ENCODE data around the gene CCDC9B.

CCDC9B gene

DNA sequence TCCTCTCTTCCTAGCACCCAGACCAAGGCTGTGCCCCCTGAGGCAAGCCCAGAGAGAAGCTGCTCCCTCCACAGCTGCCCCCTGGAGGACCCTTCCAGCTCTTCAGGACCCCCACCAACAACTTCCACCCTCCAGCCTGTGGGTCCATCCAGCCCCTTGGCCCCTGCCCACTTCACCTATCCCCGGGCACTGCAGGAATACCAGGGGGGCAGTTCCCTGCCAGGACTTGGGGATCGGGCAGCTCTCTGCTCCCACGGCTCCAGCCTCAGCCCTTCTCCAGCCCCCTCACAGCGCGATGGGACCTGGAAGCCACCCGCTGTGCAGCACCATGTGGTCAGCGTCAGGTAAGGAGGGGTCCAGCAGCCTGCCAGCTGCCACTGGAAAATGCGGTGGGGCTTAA, 22.9 kb upstream of the CCDC9B start:
- H3K36me3 ChIP-seq (ENCODE audit: control insufficient read depth, insufficient read depth, low read length, severe bottlenecking), result no peaks in the 10 kb centered on the region
- no peaks in the 10 kb centered on the region for H3K9me3 ChIP-seq (ENCODE audit: control insufficient read depth, low read length)
- H3K27me3 ChIP-seq (replicated peaks; ENCODE audit: control insufficient read depth, insufficient read depth, low read length), result peaks cover 43% of the 10 kb centered on the region
- no peak overlapping the region for H3K4me3 ChIP-seq (ENCODE audit: low read length)
- peaks cover 4% of the 10 kb centered on the region for H3K4me1 ChIP-seq (ENCODE audit: control insufficient read depth, insufficient read depth, low read length)
- no peak overlapping the region for H3K9ac ChIP-seq (ENCODE audit: low read length)
- no peak for DNase-seq (ENCODE audit: low read depth)

DNA sequence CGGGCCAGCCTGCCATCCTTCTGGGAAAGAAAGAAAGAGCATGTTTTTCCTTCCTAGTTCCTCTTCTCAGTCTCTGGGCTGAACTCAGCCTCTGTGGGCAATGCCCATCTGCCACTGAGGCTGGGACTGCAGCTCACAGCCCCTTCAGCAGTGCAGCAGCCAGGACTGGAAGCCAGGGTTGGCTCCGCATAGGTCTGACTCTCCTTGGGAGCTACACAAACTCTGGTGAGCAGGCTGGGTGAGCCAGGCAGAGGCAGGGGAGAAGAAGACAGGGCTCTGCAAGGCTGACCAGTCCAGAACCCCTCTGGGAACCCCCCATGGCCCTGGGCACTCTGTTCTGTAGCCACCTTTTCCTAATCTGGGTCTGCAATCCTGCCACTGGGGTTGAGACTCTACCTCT, 20.9 kb upstream of the CCDC9B start:
- no peak overlapping the region for H3K4me3 ChIP-seq (ENCODE audit: low read length)
- H3K36me3 ChIP-seq (ENCODE audit: control insufficient read depth, insufficient read depth, low read length, severe bottlenecking), result no peaks in the 10 kb centered on the region
- peaks cover 38% of the 10 kb centered on the region for H3K27me3 ChIP-seq (replicated peaks; ENCODE audit: control insufficient read depth, insufficient read depth, low read length)
- H3K9ac ChIP-seq (ENCODE audit: low read length), result no peak overlapping the region
- H3K4me1 ChIP-seq (ENCODE audit: control insufficient read depth, insufficient read depth, low read length), result peaks cover 5% of the 10 kb centered on the region
- no peaks in the 10 kb centered on the region for H3K9me3 ChIP-seq (ENCODE audit: control insufficient read depth, low read length)
- DNase-seq (ENCODE audit: low read depth), result no peak

DNA sequence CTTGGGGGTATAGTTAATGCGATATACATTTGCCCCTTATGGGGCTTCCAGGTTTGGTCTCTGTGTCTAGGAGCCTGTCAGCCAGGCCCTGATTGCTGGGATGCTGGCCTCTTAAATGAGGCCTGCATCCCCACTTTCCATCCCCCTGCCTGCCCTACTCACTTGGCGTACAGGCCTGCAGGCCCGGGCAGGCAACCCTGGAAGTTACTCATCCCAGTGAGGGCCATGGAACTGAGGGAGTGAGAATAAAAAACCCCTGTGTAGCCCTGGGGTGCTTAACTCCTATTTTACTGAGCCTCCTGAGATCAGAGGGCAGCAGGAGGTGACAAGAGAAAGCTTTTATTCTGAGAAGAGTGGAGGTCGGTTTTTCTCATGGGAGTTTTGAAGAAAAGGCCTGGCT, 19.3 kb upstream of the CCDC9B start:
- no peak for DNase-seq (ENCODE audit: low read depth)
- Histone ChIP-seq H3K9me3 (ENCODE audit: control insufficient read depth, low read length) (no peaks in the 10 kb centered on the region), H3K9ac (ENCODE audit: low read length) (no peak overlapping the region), H3K4me1 (ENCODE audit: control insufficient read depth, insufficient read depth, low read length) (peaks cover 6% of the 10 kb centered on the region), H3K27me3 (replicated peaks; ENCODE audit: control insufficient read depth, insufficient read depth, low read length) (peaks cover 38% of the 10 kb centered on the region), H3K4me3 (ENCODE audit: low read length) (no peak overlapping the region), H3K36me3 (ENCODE audit: control insufficient read depth, insufficient read depth, low read length, severe bottlenecking) (no peaks in the 10 kb centered on the region)

DNA sequence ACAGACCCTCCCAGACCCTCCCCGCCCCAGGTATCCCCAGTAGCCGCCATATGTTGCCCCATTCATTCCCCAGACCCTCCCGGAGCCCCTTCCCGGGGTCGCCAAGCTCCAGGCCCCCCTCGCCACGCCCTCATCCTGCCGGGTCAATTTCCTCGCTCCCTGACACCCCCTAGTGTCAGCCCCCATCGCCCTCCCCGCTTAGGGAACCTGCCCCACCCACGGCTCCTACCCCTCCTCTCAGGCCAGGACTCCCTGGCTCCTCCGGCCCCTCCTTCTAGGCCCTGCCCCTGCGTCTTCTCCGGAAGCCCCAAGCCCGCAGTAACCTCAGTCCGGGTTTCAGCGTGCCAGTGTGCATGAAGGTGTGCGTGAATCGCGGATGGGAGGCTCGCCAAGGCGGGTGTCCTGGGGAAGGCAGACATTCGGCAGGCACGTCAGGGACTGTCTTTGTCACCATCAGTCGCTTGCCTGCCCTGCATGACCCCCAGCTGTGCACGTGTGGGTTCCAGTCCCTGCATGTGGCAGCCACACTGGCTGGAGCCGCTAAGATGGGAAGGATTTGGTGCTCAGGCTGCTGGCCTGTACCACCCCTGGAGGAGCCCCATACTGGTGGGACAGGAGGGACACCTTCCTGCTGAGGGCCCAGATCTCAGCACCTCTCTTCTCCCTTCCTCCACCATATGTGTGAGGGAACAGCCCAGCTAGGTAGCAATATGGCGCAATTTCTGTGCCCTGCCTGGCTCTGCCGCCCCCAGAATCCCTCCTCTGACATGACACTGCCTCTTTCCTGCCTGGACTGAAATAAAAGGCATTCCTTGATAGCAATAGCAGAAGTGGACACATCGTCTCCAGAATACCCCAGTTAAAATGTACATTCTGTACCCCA, 18.0 kb upstream of the CCDC9B start:
- Histone ChIP-seq H3K4me1 (ENCODE audit: control insufficient read depth, insufficient read depth, low read length) (peaks cover 19% of the 10 kb centered on the region), H3K36me3 (ENCODE audit: control insufficient read depth, insufficient read depth, low read length, severe bottlenecking) (no peaks in the 10 kb centered on the region), H3K27me3 (replicated peaks; ENCODE audit: control insufficient read depth, insufficient read depth, low read length) (peaks cover 34% of the 10 kb centered on the region), H3K9me3 (ENCODE audit: control insufficient read depth, low read length) (no peaks in the 10 kb centered on the region), H3K9ac (ENCODE audit: low read length) (no peak overlapping the region), H3K4me3 (ENCODE audit: low read length) (peak overlapping the region; percentile 40)
- no peak for DNase-seq (ENCODE audit: low read depth)

DNA sequence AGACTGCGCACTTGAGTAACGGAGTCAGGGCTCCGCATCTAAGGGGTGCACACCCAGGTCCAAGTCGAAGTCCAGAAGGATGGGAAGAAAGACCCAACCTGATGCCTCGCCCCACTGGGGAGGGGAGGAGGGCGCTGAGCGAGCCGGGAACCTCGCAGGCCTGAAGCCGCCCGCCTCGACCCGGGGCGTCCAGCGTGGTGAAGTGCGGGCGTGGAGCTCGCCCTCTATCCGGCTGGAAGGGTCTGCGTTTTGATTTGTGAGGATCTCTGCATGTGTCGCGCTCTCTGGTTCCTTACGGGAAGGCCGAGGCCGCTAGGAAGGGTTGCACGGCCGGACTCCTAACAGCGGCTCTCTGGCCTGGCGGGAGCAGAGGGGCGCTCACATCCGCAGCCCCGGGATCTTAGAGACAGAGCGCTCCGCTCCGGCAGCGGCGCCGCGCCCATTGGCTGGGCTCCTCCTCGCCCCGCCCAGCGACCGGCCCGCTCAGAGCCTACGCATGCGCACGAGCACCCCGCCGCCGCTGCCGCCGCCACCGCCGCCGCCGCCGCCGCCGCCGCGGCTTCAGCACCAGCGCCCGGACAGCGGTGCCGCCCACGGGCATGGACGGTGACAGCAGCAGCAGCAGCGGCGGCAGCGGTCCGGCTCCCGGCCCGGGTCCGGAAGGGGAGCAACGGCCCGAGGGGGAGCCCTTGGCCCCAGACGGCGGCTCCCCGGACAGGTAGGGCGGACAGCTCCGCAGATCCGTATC, 17.2 kb upstream of the CCDC9B start, which contains the start of gene DISP2:
Gene DISP2, plus strand, starts transcription at position 497 of the 748 bp plus-strand sequence. Its CDS starts 103 bp downstream, at position 600.
- Histone ChIP-seq H3K4me1 (ENCODE audit: control insufficient read depth, insufficient read depth, low read length) (peaks cover 24% of the 10 kb centered on the region), H3K36me3 (ENCODE audit: control insufficient read depth, insufficient read depth, low read length, severe bottlenecking) (no peaks in the 10 kb centered on the region), H3K4me3 (ENCODE audit: low read length) (peak within 1 kb of the TSS; percentile 79), H3K9ac (ENCODE audit: low read length) (peak within 1 kb of the TSS; percentile 53), H3K27me3 (replicated peaks; ENCODE audit: control insufficient read depth, insufficient read depth, low read length) (peaks cover 38% of the 10 kb centered on the region), H3K9me3 (ENCODE audit: control insufficient read depth, low read length) (no peaks in the 10 kb centered on the region)
- peak; percentile 96 for DNase-seq (ENCODE audit: low read depth)

DNA sequence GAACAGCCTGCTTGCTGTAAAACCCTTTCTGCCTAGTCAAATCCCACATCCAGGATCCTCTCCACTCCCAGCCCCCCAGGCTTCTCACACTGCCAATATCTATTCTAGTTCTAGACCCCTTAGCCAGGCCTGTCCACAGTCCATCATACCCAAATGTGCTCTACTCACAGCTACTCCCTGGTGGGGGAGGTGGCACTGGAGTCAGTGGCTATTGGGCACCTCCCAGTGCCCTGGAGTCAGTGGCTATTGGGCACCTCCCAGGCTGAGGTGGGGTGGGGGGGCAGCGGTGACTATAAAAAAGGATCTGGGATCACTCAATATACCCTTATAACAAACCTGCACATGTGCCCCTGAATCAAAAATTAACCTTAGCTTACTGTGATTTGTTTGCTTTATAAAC, 16.5 kb upstream of the CCDC9B start:
- no peak for DNase-seq (ENCODE audit: low read depth)
- peaks cover 39% of the 10 kb centered on the region for H3K27me3 ChIP-seq (replicated peaks; ENCODE audit: control insufficient read depth, insufficient read depth, low read length)
- no peak overlapping the region for H3K9ac ChIP-seq (ENCODE audit: low read length)
- no peaks in the 10 kb centered on the region for H3K9me3 ChIP-seq (ENCODE audit: control insufficient read depth, low read length)
- no peaks in the 10 kb centered on the region for H3K36me3 ChIP-seq (ENCODE audit: control insufficient read depth, insufficient read depth, low read length, severe bottlenecking)
- no peak overlapping the region for H3K4me3 ChIP-seq (ENCODE audit: low read length)
- H3K4me1 ChIP-seq (ENCODE audit: control insufficient read depth, insufficient read depth, low read length), result peaks cover 24% of the 10 kb centered on the region

DNA sequence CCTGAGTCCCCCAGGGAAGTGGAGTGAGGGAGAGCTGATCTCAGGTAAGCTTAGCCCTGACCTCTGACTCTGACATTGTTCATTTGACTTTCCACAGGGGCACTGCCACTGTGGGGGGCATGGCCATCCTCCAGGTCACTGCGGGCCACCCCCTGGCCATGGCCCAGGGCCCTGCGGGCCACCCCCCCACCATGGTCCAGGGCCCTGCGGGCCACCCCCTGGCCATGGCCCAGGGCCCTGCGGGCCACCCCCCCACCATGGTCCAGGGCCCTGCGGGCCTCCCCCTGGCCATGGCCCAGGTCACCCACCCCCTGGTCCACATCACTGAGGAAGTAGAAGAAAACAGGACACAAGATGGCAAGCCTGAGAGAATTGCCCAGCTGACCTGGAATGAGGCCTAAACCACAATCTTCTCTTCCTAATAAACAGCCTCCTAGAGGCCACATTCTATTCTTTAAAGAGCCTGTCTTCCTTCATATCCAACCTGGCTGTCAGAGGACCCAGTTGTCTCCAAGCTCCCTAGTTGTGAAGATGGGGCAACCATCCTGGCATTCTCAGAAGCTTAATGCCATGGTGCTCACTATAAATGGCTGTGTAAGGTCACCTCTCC, 15.3 kb upstream of the CCDC9B start:
- no peaks in the 10 kb centered on the region for H3K36me3 ChIP-seq (ENCODE audit: control insufficient read depth, insufficient read depth, low read length, severe bottlenecking)
- peaks cover 32% of the 10 kb centered on the region for H3K27me3 ChIP-seq (replicated peaks; ENCODE audit: control insufficient read depth, insufficient read depth, low read length)
- no peak overlapping the region for H3K9ac ChIP-seq (ENCODE audit: low read length)
- no peak overlapping the region for H3K4me3 ChIP-seq (ENCODE audit: low read length)
- peaks cover 24% of the 10 kb centered on the region for H3K4me1 ChIP-seq (ENCODE audit: control insufficient read depth, insufficient read depth, low read length)
- H3K9me3 ChIP-seq (ENCODE audit: control insufficient read depth, low read length), result no peaks in the 10 kb centered on the region
- DNase-seq (ENCODE audit: low read depth), result no peak

DNA sequence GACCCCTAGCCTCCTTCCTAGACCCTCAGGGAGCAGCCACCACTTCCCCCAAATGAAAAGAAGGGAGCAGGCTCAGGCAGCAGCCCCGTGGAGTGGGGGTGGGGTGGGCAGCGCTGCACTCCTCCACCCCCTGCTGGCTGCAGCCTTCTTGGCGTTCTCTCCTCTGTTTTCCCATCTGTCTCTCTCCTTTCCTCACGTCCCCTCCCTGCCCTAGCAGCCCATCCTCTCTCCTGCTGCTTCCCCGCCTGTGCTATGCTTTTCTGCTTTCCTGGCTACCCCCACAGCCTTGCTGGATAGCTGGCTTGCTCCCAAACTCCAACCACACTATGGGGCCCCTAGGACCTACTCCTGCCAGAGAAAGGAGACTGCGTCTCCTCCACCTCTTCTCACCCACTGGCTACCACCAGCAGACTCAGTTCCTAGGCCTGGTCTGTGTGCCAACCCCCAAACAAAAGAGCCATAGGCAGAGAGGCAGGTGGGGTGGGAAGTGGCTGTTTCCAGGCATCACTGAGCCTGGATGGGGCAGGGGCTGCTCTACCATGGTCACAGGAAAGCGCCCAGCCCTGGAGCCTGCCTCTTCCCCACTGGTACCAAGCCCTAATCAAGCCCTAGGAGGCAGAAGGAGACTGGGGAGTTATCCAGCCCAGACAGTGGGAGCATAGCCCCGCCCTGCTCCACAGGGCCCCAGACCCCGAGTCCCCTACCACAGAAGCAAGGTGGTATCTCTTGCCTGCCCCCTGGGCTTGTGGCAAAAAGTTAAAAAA, 13.9 kb upstream of the CCDC9B start:
- Histone ChIP-seq H3K27me3 (replicated peaks; ENCODE audit: control insufficient read depth, insufficient read depth, low read length) (peaks cover 28% of the 10 kb centered on the region), H3K9ac (ENCODE audit: low read length) (no peak overlapping the region), H3K36me3 (ENCODE audit: control insufficient read depth, insufficient read depth, low read length, severe bottlenecking) (no peaks in the 10 kb centered on the region), H3K4me3 (ENCODE audit: low read length) (no peak overlapping the region), H3K4me1 (ENCODE audit: control insufficient read depth, insufficient read depth, low read length) (peaks cover 24% of the 10 kb centered on the region), H3K9me3 (ENCODE audit: control insufficient read depth, low read length) (no peaks in the 10 kb centered on the region)
- DNase-seq (ENCODE audit: low read depth), result peak; percentile 57

DNA sequence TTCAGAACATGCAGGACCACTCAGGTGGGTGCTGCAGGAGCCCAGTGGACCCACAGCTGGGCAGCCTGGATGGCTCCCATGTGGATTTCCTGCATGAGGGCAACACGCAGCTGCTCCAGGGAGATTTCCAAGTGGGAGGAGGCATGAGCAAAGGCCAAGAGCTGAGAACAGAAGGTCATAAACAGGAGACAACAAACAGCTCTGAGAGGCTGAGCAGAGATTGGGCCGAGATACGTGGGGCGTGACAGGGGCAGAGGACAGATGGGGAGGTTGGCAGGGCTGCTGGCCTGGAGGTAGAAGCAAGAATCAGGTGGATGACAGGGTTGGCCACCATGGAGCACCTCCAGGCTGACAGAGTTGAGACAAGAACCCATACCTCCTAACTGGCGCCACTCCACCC, 13.0 kb upstream of the CCDC9B start:
- H3K4me1 ChIP-seq (ENCODE audit: control insufficient read depth, insufficient read depth, low read length), result peaks cover 24% of the 10 kb centered on the region
- H3K9ac ChIP-seq (ENCODE audit: low read length), result no peak overlapping the region
- H3K27me3 ChIP-seq (replicated peaks; ENCODE audit: control insufficient read depth, insufficient read depth, low read length), result peaks cover 19% of the 10 kb centered on the region
- H3K4me3 ChIP-seq (ENCODE audit: low read length), result no peak overlapping the region
- H3K36me3 ChIP-seq (ENCODE audit: control insufficient read depth, insufficient read depth, low read length, severe bottlenecking), result no peaks in the 10 kb centered on the region
- DNase-seq (ENCODE audit: low read depth), result no peak
- no peaks in the 10 kb centered on the region for H3K9me3 ChIP-seq (ENCODE audit: control insufficient read depth, low read length)

DNA sequence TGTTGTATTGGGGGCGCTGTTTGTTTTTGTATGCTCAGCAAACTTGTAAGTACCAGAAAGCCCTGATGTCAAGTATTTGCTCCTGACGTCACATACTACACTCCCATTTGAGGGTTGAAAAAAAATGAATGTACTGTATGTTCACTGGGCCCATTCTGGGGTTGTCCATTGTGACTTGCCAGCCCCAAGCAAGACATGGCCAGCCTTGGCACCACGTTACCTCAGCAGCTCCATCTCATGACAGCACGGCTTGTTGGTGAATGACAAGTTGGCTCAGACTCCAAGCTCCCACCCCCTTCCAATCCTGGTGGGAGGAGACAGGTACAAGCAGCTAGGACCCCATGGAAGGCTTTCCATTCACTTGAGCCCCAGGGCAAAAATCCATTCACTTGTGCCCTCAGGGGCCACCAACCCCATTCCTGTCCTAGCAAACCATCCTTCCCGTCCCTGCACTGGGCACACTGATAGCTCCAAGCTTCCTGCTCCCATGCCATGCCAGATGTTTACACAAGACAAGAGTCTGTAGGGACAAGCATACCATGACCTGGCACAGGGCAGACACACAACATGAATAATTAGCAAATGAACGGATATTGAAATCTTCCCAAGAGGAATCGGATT, 11.7 kb upstream of the CCDC9B start:
- no peak overlapping the region for H3K9ac ChIP-seq (ENCODE audit: low read length)
- no peak overlapping the region for H3K4me3 ChIP-seq (ENCODE audit: low read length)
- H3K27me3 ChIP-seq (replicated peaks; ENCODE audit: control insufficient read depth, insufficient read depth, low read length), result peaks cover 17% of the 10 kb centered on the region
- no peaks in the 10 kb centered on the region for H3K9me3 ChIP-seq (ENCODE audit: control insufficient read depth, low read length)
- H3K4me1 ChIP-seq (ENCODE audit: control insufficient read depth, insufficient read depth, low read length), result peaks cover 19% of the 10 kb centered on the region
- no peaks in the 10 kb centered on the region for H3K36me3 ChIP-seq (ENCODE audit: control insufficient read depth, insufficient read depth, low read length, severe bottlenecking)
- DNase-seq (ENCODE audit: low read depth), result no peak

All from adipocyte (in vitro differentiated cells).